Measurements from ENCODE around the gene ZNF544.

ZNF544 gene

DNA sequence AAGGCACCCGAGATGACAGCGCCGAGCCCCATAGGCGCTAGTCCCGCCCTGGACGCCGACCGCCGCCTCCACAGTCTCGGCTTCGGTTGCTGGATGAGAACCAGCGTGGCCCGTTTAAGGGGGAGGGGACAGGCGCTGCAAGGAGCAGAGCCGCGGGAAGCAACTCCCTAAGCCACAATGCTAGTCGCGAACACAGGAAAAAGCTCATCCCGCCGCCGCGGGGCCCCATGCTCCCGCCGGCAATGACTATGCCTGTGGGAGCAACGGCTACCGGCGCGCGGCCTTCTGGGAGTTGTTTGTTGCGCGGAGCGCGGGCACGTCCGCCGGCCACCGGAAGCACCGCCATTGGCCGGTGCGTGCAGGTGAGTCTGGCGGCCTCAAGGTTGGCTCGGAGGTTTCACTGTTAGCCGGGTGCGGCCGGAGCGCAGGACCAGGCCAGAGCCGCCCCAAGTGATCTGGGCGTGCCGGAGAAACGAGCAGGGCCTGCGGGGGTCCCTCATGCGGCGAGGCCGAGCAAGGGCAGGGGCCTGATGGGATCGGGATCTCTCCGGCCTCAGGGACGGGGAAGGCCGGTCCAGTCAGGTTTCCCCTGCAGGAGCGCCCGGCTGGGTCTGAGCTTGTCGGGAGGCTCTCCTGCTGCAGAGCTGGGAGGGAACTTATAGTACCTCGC lies at the start of gene ZNF544:
Gene ZNF544, plus strand, starts transcription at position 330 of the 670 bp plus-strand sequence. CDS start 15,110 bp downstream, outside the sequence.
- peak; percentile 64 for DNase-seq

GRCh38 chr19:58181902-58182576 lies 46.7 kb upstream of the ZNF544 start:
- DNase-seq, result peak; percentile 68

DNA sequence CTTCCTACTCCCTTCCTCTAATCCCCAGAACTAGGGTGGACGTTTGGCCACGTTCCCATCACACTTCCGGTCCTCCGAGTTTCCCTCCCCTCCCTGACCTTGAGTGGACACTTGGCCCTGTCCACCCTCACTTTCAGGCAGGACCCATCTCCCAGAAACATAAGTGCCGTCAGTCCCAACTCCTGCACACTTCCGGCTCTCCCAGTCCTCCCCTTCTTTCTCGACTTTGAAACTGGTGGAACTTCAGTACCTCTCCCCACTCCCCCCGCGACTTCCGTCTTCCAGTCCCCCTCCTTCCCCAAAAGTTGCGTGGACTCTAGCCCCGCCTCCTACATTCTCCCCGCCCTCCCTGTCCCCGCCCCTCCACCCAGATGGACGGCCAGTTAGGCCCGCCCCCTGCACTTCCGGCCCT lies 46.1 kb upstream of the ZNF544 start:
- peak; percentile 80 for DNase-seq

DNA sequence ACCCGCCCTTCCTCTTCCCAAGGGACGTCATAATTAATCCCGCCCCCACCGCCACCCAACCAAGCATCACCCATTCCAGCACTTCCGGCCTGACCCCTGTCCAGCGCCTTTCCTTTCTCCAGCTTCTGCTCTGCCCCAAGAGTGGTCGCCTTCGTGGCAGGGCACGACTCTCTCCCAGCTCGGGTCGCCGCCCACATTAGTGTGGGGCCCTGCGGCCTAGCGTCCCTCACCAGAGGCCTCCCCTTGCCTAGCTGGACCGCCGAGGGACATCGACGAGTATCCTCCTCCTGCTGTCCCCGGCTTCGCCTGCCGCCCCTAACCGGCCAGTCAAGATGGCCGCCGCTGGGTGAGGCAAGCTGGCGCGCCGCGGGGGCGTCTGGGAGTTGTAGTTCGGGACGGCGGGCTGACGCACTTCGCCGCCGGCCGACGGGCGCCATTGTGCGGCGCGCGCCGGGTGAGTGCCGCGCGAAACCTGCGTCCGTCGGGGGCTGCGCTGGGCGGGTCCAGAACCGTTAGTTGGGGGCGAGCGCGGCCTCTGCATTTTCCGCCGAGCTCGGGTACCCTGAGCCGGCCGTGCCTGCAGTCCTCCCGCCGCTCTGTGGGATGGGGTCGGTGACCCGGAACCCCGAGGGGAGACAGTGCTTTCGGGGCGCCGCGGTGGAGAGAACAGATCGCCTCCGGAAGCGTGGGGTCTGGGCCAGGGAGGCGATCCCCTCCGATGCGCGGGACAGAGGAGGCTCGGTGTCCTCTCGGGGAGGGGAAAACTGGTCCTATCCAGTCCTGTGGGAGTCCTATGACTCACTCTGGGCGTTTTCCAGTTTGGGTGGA lies 45.5 kb upstream of the ZNF544 start, which contains the start of gene ZNF274:
Gene ZNF274, plus strand, starts transcription at position 73 of the 828 bp plus-strand sequence. CDS start 905 bp downstream, outside the sequence.
- DNase-seq, result peak; percentile 96

DNA sequence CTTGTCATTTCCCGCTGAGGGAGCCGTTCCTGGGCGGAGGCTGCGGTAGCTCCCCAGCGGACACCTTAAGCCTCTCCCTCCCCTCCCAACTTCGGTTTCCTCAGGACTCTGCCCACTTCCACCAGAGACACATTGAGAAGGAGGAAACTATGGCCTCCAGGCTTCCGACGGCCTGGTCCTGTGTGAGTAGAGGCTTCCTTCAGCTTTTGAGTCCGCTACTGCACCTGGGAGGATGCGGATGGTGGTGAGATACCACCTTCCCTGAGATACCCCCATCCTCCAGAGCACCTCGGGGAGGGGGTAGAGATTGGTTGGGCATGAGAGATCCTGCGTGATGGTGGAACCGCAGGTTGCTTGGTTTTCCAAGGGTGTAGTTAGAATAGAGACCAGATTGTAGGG lies 44.9 kb upstream of the ZNF544 start:
- no peak for DNase-seq

DNA sequence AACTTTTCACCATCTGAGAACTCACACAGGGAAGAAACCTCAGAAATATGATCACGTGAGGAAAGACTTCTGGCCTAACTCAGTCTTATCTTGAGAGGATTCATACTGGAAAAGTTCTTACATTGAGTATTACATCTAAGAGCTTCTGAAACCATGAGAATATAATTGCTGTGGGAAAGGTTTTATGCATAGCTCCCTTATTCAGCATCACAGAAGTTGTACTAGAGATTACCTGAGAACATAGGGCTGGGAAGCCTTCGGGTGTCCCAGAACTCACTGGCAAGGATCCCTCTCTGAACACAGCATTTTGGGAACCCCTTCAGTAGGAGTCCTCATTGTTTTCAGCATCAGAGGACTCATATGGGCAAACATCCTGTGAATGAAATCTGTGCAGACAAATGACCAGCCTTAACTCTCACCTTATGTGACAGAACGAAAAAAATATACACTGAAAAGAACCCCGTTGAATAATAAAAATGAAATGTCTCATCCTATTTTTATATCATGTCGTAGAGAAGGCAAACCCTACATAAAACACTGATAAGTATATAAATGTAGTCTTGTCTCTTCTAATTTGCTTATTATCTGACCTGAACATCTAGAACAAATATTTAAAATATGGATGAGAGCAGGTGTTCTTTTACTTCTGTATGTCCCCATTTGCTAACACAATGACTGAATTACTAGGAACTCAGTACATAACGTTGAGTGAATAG lies 31.7 kb upstream of the ZNF544 start:
- no peak for DNase-seq

- DNase-seq, result no peak
These were observed 24.8 kb upstream of the ZNF544 start for GRCh38 chr19:58203814-58204475.

DNA sequence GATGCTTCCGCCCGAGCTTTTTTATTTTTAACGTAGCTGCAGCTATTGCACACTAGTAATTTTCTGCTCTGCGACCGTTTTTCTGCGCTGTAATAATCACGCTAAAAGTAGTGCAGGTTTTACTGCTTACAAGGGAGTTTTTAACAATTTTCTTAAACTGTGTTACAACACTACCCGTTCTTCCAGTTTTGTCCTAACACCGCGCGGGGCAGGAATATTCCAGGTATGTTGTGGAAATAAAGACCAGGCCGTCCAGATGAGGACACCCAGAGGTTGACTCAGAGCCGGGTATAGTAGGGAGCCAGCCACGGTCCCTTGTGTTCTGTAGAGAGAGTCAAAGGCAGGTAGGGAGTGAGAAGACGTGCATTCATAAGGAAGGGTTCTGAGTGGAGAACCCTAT lies 24.1 kb upstream of the ZNF544 start:
- DNase-seq, result no peak

DNA sequence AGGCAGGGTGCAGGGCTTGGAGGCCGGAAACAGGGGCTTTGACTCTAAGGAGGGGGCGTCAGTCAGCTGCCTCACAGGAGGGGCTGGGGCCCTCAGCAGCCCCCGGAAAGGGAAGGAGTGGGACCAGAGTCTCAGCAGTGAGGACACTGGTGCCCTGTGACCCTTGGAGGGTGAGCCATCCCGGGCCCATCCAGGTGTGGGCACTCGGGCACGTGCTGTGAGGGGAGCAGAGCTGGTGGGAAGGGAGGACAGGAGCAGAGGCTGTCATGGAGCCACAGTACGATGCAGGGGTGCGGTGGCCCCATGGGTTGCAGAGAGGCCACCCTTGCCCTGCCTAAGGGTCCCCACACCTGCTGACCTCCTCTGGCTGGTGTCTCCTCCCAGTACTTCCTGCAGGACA lies 19.1 kb upstream of the ZNF544 start:
- DNase-seq, result no peak

DNA sequence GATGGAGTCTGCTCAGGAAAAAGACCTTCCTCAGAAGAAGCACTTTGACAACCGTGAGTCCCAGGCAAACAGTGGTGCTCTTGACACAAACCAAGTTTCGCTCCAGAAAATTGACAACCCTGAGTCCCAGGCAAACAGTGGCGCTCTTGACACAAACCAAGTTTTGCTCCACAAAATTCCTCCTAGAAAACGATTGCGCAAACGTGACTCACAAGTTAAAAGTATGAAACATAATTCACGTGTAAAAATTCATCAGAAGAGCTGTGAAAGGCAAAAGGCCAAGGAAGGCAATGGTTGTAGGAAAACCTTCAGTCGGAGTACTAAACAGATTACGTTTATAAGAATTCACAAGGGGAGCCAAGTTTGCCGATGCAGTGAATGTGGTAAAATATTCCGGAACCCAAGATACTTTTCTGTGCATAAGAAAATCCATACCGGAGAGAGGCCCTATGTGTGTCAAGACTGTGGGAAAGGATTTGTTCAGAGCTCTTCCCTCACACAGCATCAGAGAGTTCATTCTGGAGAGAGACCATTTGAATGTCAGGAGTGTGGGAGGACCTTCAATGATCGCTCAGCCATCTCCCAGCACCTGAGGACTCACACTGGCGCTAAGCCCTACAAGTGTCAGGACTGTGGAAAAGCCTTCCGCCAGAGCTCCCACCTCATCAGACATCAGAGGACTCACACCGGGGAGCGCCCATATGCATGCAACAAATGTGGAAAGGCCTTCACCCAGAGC lies 16.2 kb upstream of the ZNF544 start:
- no peak for DNase-seq

DNA sequence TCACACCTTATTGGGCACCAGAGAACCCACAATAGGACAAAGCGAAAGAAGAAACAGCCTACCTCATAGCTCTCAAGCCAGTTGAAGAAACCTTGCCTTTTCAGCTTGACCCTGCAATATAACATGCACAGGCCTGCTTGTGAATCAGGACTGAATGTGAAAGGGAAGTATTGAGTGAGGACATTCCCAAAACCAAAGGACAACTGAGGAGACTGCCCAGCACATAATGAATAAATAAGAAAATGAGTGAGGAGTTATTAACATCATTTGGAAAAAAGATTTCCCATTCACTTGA lies 15.7 kb upstream of the ZNF544 start:
- DNase-seq, result no peak

DNA sequence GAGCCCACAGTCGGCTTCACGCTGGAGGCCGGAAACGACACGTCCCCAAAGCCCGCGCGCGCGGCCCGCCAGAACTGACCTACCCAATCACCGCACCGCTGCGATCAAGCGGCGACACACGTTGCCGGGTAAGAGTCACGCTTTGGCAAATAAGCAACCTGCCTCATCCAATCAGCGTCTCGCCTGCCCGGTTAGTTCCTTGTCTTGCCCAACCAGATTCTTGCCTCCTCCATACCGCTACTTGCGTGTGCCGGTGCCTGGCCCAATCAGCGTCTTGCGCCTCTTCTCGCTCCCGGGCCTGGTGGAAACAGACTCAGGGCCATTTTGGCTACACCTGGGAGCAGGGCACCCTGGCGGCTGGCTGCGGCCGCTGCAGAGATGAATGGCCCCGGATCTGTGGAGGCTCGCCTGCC lies 11.6 kb upstream of the ZNF544 start:
- DNase-seq, result no peak

- DNase-seq, result no peak
These were observed 10.9 kb upstream of the ZNF544 start for GRCh38 chr19:58217607-58218391.

DNA sequence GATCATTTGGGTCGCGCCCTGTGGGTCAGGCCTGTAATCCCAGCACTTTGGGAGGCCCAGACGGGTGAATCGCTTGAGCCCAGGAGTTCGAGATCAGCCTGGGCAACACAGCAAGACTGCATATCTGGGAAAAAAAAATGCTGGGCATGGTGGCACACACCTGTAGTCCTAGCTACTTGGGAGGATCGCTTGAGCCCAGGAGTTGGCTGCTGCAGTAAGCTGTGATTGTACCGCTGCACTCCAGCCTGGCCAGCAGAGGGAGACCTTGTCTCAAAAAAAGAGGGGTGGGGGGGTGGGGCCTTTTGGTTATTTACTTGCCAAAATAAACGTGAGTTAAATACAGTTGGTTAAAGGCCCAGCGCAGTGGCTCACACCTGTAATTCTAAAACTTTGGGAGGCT lies 9.8 kb upstream of the ZNF544 start:
- peak; percentile 14 for DNase-seq

GRCh38 chr19:58227964-58228584 lies 640 bp upstream of the ZNF544 start:
- DNase-seq, result no peak

- DNase-seq, result peak; percentile 14
These were observed 533 bp downstream of the ZNF544 start for GRCh38 chr19:58229255-58229639.

GRCh38 chr19:58237324-58237723 lies 8.6 kb downstream of the ZNF544 start:
- no peak for DNase-seq

DNA sequence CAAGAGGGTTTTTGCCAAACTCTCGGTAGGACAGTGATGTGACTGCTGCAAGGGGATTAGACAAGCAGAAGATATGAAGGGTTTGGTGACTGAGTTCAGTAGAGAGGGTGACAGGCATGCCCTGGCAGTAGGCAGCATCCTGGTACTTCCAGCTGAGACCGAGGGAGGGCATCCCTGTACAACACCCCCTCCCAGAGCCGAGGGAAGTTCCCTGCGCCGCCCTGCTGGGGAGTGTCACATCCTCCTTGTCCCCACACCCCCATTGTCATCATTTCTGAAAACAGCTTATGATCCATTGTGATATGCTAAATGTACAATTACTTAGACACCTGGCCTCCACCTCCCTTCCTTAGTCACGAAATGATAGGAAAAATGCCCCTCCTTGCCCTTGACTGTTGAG lies 14.6 kb downstream of the ZNF544 start:
- DNase-seq, result no peak

- DNase-seq, result no peak
These were observed 20.2 kb downstream of the ZNF544 start for GRCh38 chr19:58248886-58249285.

DNA sequence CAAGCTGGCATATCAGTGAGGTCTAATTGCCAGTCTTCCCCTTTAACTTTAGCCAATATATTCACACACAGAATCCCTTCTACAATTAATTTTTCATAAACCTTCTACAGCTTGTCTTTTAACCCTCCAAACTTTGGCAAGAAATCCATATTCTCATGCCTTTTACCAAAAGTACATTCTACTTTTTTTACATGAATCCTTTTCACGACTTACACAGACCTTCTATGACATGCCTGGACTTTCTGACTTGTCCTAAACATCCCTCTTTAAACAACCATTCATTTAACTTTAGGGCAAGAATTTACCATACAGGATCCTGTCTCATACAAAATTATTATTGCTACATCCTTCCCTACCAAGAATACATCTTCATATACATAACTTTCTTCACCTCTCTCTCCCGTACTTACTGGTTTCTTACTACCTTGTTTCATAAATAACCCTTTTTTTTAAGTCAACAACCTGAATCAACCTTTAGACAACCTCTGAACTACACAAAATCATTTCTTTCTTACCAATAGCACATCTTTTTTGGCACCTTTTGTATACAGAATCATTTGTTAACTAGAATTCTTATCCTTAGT lies 23.5 kb downstream of the ZNF544 start:
- no peak for DNase-seq
